H9 (cell line): ENCODE measurements around the gene ASIC3. TPM values are rescaled to one million over a fixed set of nuclear protein-coding genes. Genes with fewer than 3 reads are reported as not detected.

Experiments
- DNase-seq: peaks from one replicate; pipeline ENCODE4 v3.0.0-alpha.2; 2017
- H2AFZ ChIP-seq: one replicate; pipeline ENCODE4 v1.6.1; 2013; ENCODE audit warnings: mild to moderate bottlenecking, low read length, control low read depth, moderate library complexity
- H2AK5ac ChIP-seq: 2 replicates; pipeline ENCODE4 v1.6.1; 2013; ENCODE audit warnings: low read length, control low read depth, mixed read lengths; ENCODE audit not compliant: insufficient read length
- H2BK120ac ChIP-seq: one replicate; pipeline ENCODE4 v1.6.1; 2013; ENCODE audit warnings: low read depth, mild to moderate bottlenecking, low read length, control low read depth, inconsistent platforms; ENCODE audit not compliant: poor library complexity, severe bottlenecking
- H2BK12ac ChIP-seq: 2 replicates; pipeline ENCODE4 v1.6.1; 2013; ENCODE audit warnings: low read length, control low read depth, mixed read lengths, low read depth; ENCODE audit not compliant: insufficient read length
- H2BK15ac ChIP-seq: 2 replicates; pipeline ENCODE4 v1.6.1; 2013; ENCODE audit warnings: low read depth, low read length, control low read depth
- H2BK20ac ChIP-seq: one replicate; pipeline ENCODE4 v1.6.1; 2013; ENCODE audit warnings: low read depth, mild to moderate bottlenecking, low read length, control low read depth, inconsistent platforms; ENCODE audit not compliant: poor library complexity, severe bottlenecking
- H2BK5ac ChIP-seq: 2 replicates; pipeline ENCODE4 v1.6.1; 2013; ENCODE audit warnings: low read length, control low read depth, mixed read lengths; ENCODE audit not compliant: insufficient read length
- H3K14ac ChIP-seq: 2 replicates; pipeline ENCODE4 v1.6.1; 2013; ENCODE audit warnings: low read length, control low read depth; ENCODE audit not compliant: insufficient read depth
- H3K18ac ChIP-seq: 2 replicates; pipeline ENCODE4 v1.6.1; 2013; ENCODE audit warnings: low read depth, mild to moderate bottlenecking, mixed read lengths, low read length, control low read depth; ENCODE audit not compliant: insufficient read length
- H3K23ac ChIP-seq: 2 replicates; pipeline ENCODE4 v1.6.1; 2013; ENCODE audit warnings: low read length, control low read depth, mixed read lengths, low read depth; ENCODE audit not compliant: insufficient read length
- H3K23me2 ChIP-seq: 2 replicates; pipeline ENCODE4 v1.6.1; 2013; ENCODE audit warnings: low read depth, mild to moderate bottlenecking, mixed read lengths, low read length, control low read depth; ENCODE audit not compliant: insufficient read length, poor library complexity, severe bottlenecking
- H3K27ac ChIP-seq: 2 replicates; pipeline ENCODE4 v1.5.1; 2013; ENCODE audit warnings: low read length, control low read depth, mixed read lengths, low read depth; ENCODE audit not compliant: insufficient read length
- H3K27me3 ChIP-seq: 2 replicates; pipeline ENCODE4 v1.6.1; 2013; ENCODE audit warnings: low read length, control low read depth, inconsistent platforms; ENCODE audit not compliant: insufficient read depth
- H3K4ac ChIP-seq: 2 replicates; pipeline ENCODE4 v1.6.1; 2013; ENCODE audit warnings: low read depth, mild to moderate bottlenecking, control low read depth, inconsistent platforms, low read length, moderate library complexity
- H3K4me1 ChIP-seq: 2 replicates; pipeline ENCODE4 v1.6.1; 2013; ENCODE audit warnings: low read length, control low read depth, inconsistent platforms; ENCODE audit not compliant: insufficient read depth
- H3K4me2 ChIP-seq: 2 replicates; pipeline ENCODE4 v1.6.1; 2013; ENCODE audit warnings: low read length, control low read depth, mixed read lengths; ENCODE audit not compliant: insufficient read length, insufficient read depth
- H3K56ac ChIP-seq: 2 replicates; pipeline ENCODE4 v1.6.1; 2013; ENCODE audit warnings: low read depth, mild to moderate bottlenecking, mixed read lengths, low read length, control low read depth; ENCODE audit not compliant: insufficient read length
- H3K79me1 ChIP-seq: 2 replicates; pipeline ENCODE4 v1.6.1; 2013; ENCODE audit warnings: low read depth, mild to moderate bottlenecking, moderate library complexity, low read length, control low read depth, inconsistent platforms; ENCODE audit not compliant: insufficient read depth, poor library complexity, severe bottlenecking
- H3K79me2 ChIP-seq: 2 replicates; pipeline ENCODE4 v1.6.1; 2013; ENCODE audit warnings: low read length, control low read depth, inconsistent platforms; ENCODE audit not compliant: insufficient read depth
- H3K9ac ChIP-seq: 2 replicates; pipeline ENCODE4 v1.6.1; 2013; ENCODE audit warnings: low read length, control low read depth, mixed read lengths; ENCODE audit not compliant: insufficient read length; ENCODE audit errors: extremely low read depth
- H3K9me3 ChIP-seq: one replicate; pipeline ENCODE4 v1.6.1; 2013; ENCODE audit warnings: low read depth, low read length, inconsistent platforms; ENCODE audit not compliant: control insufficient read depth
- H3T11ph ChIP-seq: one replicate; pipeline ENCODE4 v1.6.1; 2013; ENCODE audit warnings: mild to moderate bottlenecking, low read length, control low read depth, inconsistent platforms
- H4K20me1 ChIP-seq: one replicate; pipeline ENCODE4 v1.6.1; 2013; ENCODE audit not compliant: control insufficient read depth, insufficient read length, insufficient read depth
- H4K5ac ChIP-seq: 2 replicates; pipeline ENCODE4 v1.6.1; 2013; ENCODE audit warnings: low read depth, mild to moderate bottlenecking, mixed read lengths, low read length, control low read depth; ENCODE audit not compliant: insufficient read length
- H4K8ac ChIP-seq: replicated peaks from 2 replicates; pipeline ENCODE4 v1.6.1; 2013; ENCODE audit warnings: low read length, control low read depth, mixed read lengths, low read depth; ENCODE audit not compliant: insufficient read length
- H4K91ac ChIP-seq: 2 replicates; pipeline ENCODE4 v1.6.1; 2013; ENCODE audit warnings: low read depth, mild to moderate bottlenecking, moderate library complexity, mixed read lengths, low read length, control low read depth; ENCODE audit not compliant: insufficient read length
- H3K27ac Mint-ChIP-seq, 3 experiments: 2 replicates in 2 of 3; 3 replicates in 1 of 3; pipeline ENCODE4 v1.8.0; 2020 to 2021; ENCODE audit warnings: mixed read lengths in 3 of 3, mild to moderate bottlenecking in 1 of 3, moderate library complexity in 1 of 3
- H3K27me3 Mint-ChIP-seq: 2 replicates; pipeline ENCODE4 v1.8.0; 2021; ENCODE audit warnings: low read depth, mild to moderate bottlenecking, moderate library complexity, mixed read lengths
- H3K36me3 Mint-ChIP-seq, 3 experiments: 2 replicates in 2 of 3; 3 replicates in 1 of 3; pipeline ENCODE4 v1.8.0; 2020 to 2021; ENCODE audit warnings: low read depth in 3 of 3, mixed read lengths in 3 of 3; ENCODE audit not compliant: insufficient read depth in 1 of 3
- H3K4me1 Mint-ChIP-seq, 2 experiments: 2 replicates each; pipeline ENCODE4 v1.8.0; 2020; ENCODE audit warnings: mixed read lengths in 2 of 2
- H3K4me3 Mint-ChIP-seq, 2 experiments: 2 replicates in 1 of 2; 3 replicates in 1 of 2; pipeline ENCODE4 v1.8.0; 2020 to 2021; ENCODE audit warnings: mild to moderate bottlenecking in 2 of 2, mixed read lengths in 2 of 2, moderate library complexity in 1 of 2
- H3K9me3 Mint-ChIP-seq, 2 experiments: 2 replicates in 1 of 2; 3 replicates in 1 of 2; pipeline ENCODE4 v1.8.0; 2020; ENCODE audit warnings: mild to moderate bottlenecking in 2 of 2, mixed read lengths in 2 of 2, moderate library complexity in 1 of 2
- CTCF ChIP-seq: fragments of 200-600 bp; sonication (generic); conservative IDR thresholded peaks from 3 replicates; pipeline ENCODE4 v1.8.0; 2021; ENCODE audit warnings: antibody characterized with exemption, mild to moderate bottlenecking
- WGBS: extraction: QIAGEN DNeasy Blood & Tissue Kit; methylation state at CpG from one replicate; pipeline ENCODE4 v1.1.7; 2013; ENCODE audit warnings: missing lambda C conversion rate, low lambda C conversion rate, mixed read lengths; ENCODE audit not compliant: insufficient read length; ENCODE audit errors: extremely low coverage; 5-methylcytosine and 5-hydroxymethylcytosine counted together
- total RNA-seq: library from RNA; stranded (reverse); gene quantifications from 2 replicates; pipeline ENCODE4 v1.2.1, GENCODE V29; 2021

Gene ASIC3
- total RNA-seq, 1 experiment from 2014 or later: 1.7 TPM

- WGBS: no CpG with 5 or more reads among the region's 7 CpGs
- H3K23me2 ChIP-seq: peaks cover 3% of the 10 kb centered on the region
- no peaks in the 10 kb centered on the region for H3K79me2 ChIP-seq
- Mint-ChIP-seq H3K4me3 (peak overlapping the region in 1 of 2 experiments; percentile 49; a peak in 3 of 5 replicates), H3K27ac (peak overlapping the region in 1 of 3 experiments; percentile 72; a peak in 2 of 7 replicates), H3K4me1 (peaks cover 20 to 44% of the 10 kb centered on the region in 2 experiments), H3K9me3 (peaks cover 0 to 9% of the 10 kb centered on the region in 2 experiments; a peak in 2 of 5 replicates), H3K36me3 (peaks cover 2 to 3% (median 3%) of the 10 kb centered on the region in 3 experiments; a peak in 6 of 7 replicates), H3K27me3 (peaks cover 84% of the 10 kb centered on the region)
- no peak overlapping the region for H3K18ac ChIP-seq
- H2BK120ac ChIP-seq: no peak overlapping the region
- no peaks in the 10 kb centered on the region for H3K79me1 ChIP-seq
- H2BK15ac ChIP-seq: no peak overlapping the region
- H3K9me3 ChIP-seq: no peaks in the 10 kb centered on the region
- no peak overlapping the region for H2AK5ac ChIP-seq
- H4K20me1 ChIP-seq: no peaks in the 10 kb centered on the region
- no peak overlapping the region for H4K5ac ChIP-seq
- H3K14ac ChIP-seq: no peak overlapping the region
- no peak overlapping the region for H2BK5ac ChIP-seq
- no peak overlapping the region for H3K27ac ChIP-seq
- no peak overlapping the region for H3T11ph ChIP-seq
- peak; percentile 75 for DNase-seq
- H3K56ac ChIP-seq: no peak overlapping the region
- H2AFZ ChIP-seq: no peak overlapping the region
- H3K4ac ChIP-seq: no peak overlapping the region
- peaks cover 6% of the 10 kb centered on the region; the same call in 1 of the 2 replicates for H3K4me1 ChIP-seq
- H2BK12ac ChIP-seq: no peak overlapping the region
- H4K8ac ChIP-seq: no peak overlapping the region
- H3K4me2 ChIP-seq: no peak overlapping the region
- H2BK20ac ChIP-seq: no peak overlapping the region
- peaks cover 6% of the 10 kb centered on the region; the same call in 1 of the 2 replicates for H3K27me3 ChIP-seq
- H3K9ac ChIP-seq: no peak overlapping the region
- TF ChIP-seq CTCF: no peak
- no peak overlapping the region for H3K23ac ChIP-seq
- H4K91ac ChIP-seq: no peak overlapping the region
Observed at GRCh38 chr7:151020231-151020630, 28.1 kb upstream of the ASIC3 start.
